ENCODE results near the gene ZNF346.

- TF ChIP-seq CTCF (IDR thresholded peaks at IDR 0.05) (no peak), POLR2A (IDR thresholded peaks at IDR 0.05; ENCODE audit: low read depth) (no peak), EP300 (IDR thresholded peaks at IDR 0.05) (no peak), POLR2AphosphoS5 (IDR thresholded peaks at IDR 0.05) (no peak)
Measured at GRCh38 chr5:177008716-177009115, 13.8 kb upstream of the ZNF346 start.
